HepG2 (cell line): Measurements from ENCODE around the gene EMP2. TPM values are rescaled to one million over a fixed set of nuclear protein-coding genes. Genes with fewer than 3 reads are reported as not detected.

ENCODE experiments used
- ATAC-seq: fragments of 200-7000 bp; cut with Tn5 transposase; 3 replicates; pipeline ENCODE4 v1.9.1; 2020; ENCODE audit warnings: mild to moderate bottlenecking, moderate library complexity
- BruUV-seq: library from RNA; stranded (reverse); fragments of 400-500 nt; replicated peaks from 2 replicates; lab custom pipeline; 2021; lab: Mats Ljungman, UMichigan
- CTCF ChIA-PET: fragments of 300-600 bp; formaldehyde crosslinking; extraction: SDS; loops from one replicate; lab custom pipeline; 2021; ENCODE audit warnings: low total read pairs, inconsistent platforms, low intra/inter-chr PET ratio; lab: Yijun Ruan, JAX
- POLR2A ChIA-PET: fragments of 350-600 bp; sonication (Branson Sonifier 250); formaldehyde crosslinking; loops from one replicate; lab custom pipeline; 2020; ENCODE audit warnings: antibody characterized with exemption, inconsistent platforms; lab: Yijun Ruan, JAX
- DNase-seq: peaks from one replicate; pipeline ENCODE4 v3.0.0-alpha.2; 2015; ENCODE audit warnings: low spot score
- FAIRE-seq: peaks from 3 replicates; lab custom pipeline; 2011; peaks lifted over from hg19 to GRCh38; lab: Jason Lieb, UNC
- H2AFZ ChIP-seq: one replicate; pipeline ENCODE4 v1.6.1; 2011; ENCODE audit warnings: low read length, inconsistent platforms
- H3K27ac ChIP-seq: fragments of 300-600 bp; 3 replicates; pipeline ENCODE4 v1.8.0; 2011; ENCODE audit warnings: mixed run types, mild to moderate bottlenecking, mixed read lengths, low read length, inconsistent platforms; ENCODE audit not compliant: insufficient read depth; ENCODE audit errors: extremely low read length
- H3K27me3 ChIP-seq, 2 experiments: fragments of 200-600 bp in 1 of 2; 2 replicates in 1 of 2; 3 replicates in 1 of 2; pipeline versions ENCODE4 v1.6.0 to v1.8.0; 2011; ENCODE audit warnings: low read length in 2 of 2, mild to moderate bottlenecking in 2 of 2, moderate library complexity in 2 of 2, inconsistent platforms in 1 of 2; ENCODE audit not compliant: insufficient read depth in 2 of 2, control insufficient read depth in 1 of 2
- H3K36me3 ChIP-seq, 2 experiments: fragments of 200-600 bp in 1 of 2; replicated peaks in 1 of 2; 2 replicates in 1 of 2; 3 replicates in 1 of 2; pipeline versions ENCODE4 v1.5.1 to v1.8.0; 2011; ENCODE audit warnings: low read length in 2 of 2, inconsistent platforms in 1 of 2; ENCODE audit not compliant: insufficient read depth in 2 of 2, control insufficient read depth in 1 of 2
- H3K4me1 ChIP-seq: 2 replicates; pipeline ENCODE4 v1.5.1; 2012; ENCODE audit warnings: low read length, inconsistent platforms; ENCODE audit not compliant: insufficient read depth
- H3K4me2 ChIP-seq: 2 replicates; pipeline ENCODE4 v1.6.0; 2011; ENCODE audit warnings: low read depth, low read length, inconsistent platforms
- H3K4me3 ChIP-seq, 3 experiments: fragments of 200-600 bp in 1 of 3; sonication (generic), shearing (Covaris generic) in 1 of 3; replicated peaks in 1 of 3; 2 replicates each; pipeline ENCODE4 v1.5.1; 2011 to 2016; ENCODE audit warnings: low read length in 3 of 3, inconsistent platforms in 2 of 3, low read depth in 2 of 3, mild to moderate bottlenecking in 2 of 3, control low read depth in 1 of 3, mixed read lengths in 1 of 3; ENCODE audit not compliant: insufficient read depth in 1 of 3
- H3K79me2 ChIP-seq: one replicate; pipeline ENCODE4 v1.6.1; 2011; ENCODE audit warnings: low read length, inconsistent platforms; ENCODE audit not compliant: insufficient read depth
- H3K9ac ChIP-seq: 2 replicates; pipeline ENCODE4 v1.6.0; 2011; ENCODE audit warnings: mild to moderate bottlenecking, low read depth, low read length, inconsistent platforms; ENCODE audit not compliant: insufficient read depth
- H3K9me3 ChIP-seq: 2 replicates; pipeline ENCODE4 v1.5.1; 2012; ENCODE audit warnings: mild to moderate bottlenecking, low read length
- H4K20me1 ChIP-seq: 2 replicates; pipeline ENCODE4 v1.6.0; 2011; ENCODE audit warnings: inconsistent platforms, mild to moderate bottlenecking, low read length, moderate library complexity; ENCODE audit not compliant: insufficient read depth
- CENPX ChIP-seq: sonication (generic); formaldehyde crosslinking; IDR thresholded peaks from 2 replicates; pipeline ENCODE4 v1.9.0; 2021; ENCODE audit warnings: mild to moderate bottlenecking, missing genetic modification reagents, moderate library complexity
- JDP2 ChIP-seq: sonication (generic); formaldehyde crosslinking; IDR thresholded peaks from 2 replicates; pipeline ENCODE4 v1.8.1; 2022; ENCODE audit warnings: missing genetic modification reagents, borderline replicate concordance
- KLF9 ChIP-seq: IDR thresholded peaks from 2 replicates; pipeline ENCODE4 v1.6.1; 2016; ENCODE audit warnings: low read depth
- RFXANK ChIP-seq: IDR thresholded peaks from 2 replicates; pipeline ENCODE4 v1.6.1; 2016
- ZBTB38 ChIP-seq: sonication (generic); formaldehyde crosslinking; IDR thresholded peaks from 2 replicates; pipeline ENCODE4 v1.5.1; 2020; ENCODE audit warnings: mild to moderate bottlenecking, missing genetic modification reagents
- ZMYM3 ChIP-seq: sonication (generic); formaldehyde crosslinking; IDR thresholded peaks from 2 replicates; pipeline ENCODE4 v1.5.1; 2020; ENCODE audit warnings: mild to moderate bottlenecking, missing genetic modification reagents
- ZNF225 ChIP-seq: sonication (generic); formaldehyde crosslinking; IDR thresholded peaks from 2 replicates; pipeline ENCODE4 v1.4.0; 2020; ENCODE audit warnings: mild to moderate bottlenecking, missing genetic modification reagents
- ZNF768 ChIP-seq: sonication (generic); formaldehyde crosslinking; IDR thresholded peaks from 2 replicates; pipeline ENCODE4 v1.4.0; 2020; ENCODE audit warnings: missing genetic modification reagents
- WGBS: methylation state at CpG from one replicate; pipeline ENCODE4 v1.1.6; 2017; ENCODE audit warnings: low lambda C conversion rate; 5-methylcytosine and 5-hydroxymethylcytosine counted together
- in situ Hi-C: cut with HindIII; loops from 2 replicates; pipeline ENCODE4 v1.10.0; 2017; ENCODE audit warnings: low pct_unique_long_range_greater_than_20kb; ENCODE audit not compliant: extremely low pct_ligation_motif_present
- intact Hi-C: fragments of 100-400 bp; cut with micrococcal nuclease; formaldehyde crosslinking; loops from one replicate; pipeline ENCODE4 v1.10.0; 2022; ENCODE audit not compliant: unreplicated experiment
- polyA plus RNA-seq, 8 experiments: library from polyadenylated mRNA; depleted of rRNA in 3 of 8; stranded (reverse) in 7 of 8; unstranded in 1 of 8; fragments of >200 nt; fragmentation: Illumina TruSeq in 4 of 8; extraction: Trizol in 4 of 8; gene quantifications; 2 replicates each; pipeline versions ENCODE4 v1.2.1 to v1.2.3, GENCODE V29; 2011 to 2016; ENCODE audit warnings: low read depth in 4 of 8, missing spikeins in 1 of 8, mixed read lengths in 1 of 8; ENCODE audit not compliant: insufficient read depth in 1 of 8
- total RNA-seq, 5 experiments: library from RNA; depleted of rRNA; stranded (reverse); fragments of >200 nt; fragmentation: Illumina TruSeq; extraction: Trizol; gene quantifications; 2 replicates each; pipeline ENCODE4 v1.2.3, GENCODE V29; 2016; ENCODE audit warnings: low read depth in 1 of 5
- TF ChIP-seq, protein P1 (sequence below): IDR thresholded peaks from 2 replicates; pipeline ENCODE4 v1.6.1; 2016; ENCODE audit warnings: low read depth, missing genetic modification reagents, missing compliant biosample characterization

Gene EMP2
- total and polyA plus RNA-seq, 2 of the 13 experiments (the other 11 are each of a cell fraction or from before 2014, with no cell fraction given): 24.6 to 91.2 TPM

DNA sequence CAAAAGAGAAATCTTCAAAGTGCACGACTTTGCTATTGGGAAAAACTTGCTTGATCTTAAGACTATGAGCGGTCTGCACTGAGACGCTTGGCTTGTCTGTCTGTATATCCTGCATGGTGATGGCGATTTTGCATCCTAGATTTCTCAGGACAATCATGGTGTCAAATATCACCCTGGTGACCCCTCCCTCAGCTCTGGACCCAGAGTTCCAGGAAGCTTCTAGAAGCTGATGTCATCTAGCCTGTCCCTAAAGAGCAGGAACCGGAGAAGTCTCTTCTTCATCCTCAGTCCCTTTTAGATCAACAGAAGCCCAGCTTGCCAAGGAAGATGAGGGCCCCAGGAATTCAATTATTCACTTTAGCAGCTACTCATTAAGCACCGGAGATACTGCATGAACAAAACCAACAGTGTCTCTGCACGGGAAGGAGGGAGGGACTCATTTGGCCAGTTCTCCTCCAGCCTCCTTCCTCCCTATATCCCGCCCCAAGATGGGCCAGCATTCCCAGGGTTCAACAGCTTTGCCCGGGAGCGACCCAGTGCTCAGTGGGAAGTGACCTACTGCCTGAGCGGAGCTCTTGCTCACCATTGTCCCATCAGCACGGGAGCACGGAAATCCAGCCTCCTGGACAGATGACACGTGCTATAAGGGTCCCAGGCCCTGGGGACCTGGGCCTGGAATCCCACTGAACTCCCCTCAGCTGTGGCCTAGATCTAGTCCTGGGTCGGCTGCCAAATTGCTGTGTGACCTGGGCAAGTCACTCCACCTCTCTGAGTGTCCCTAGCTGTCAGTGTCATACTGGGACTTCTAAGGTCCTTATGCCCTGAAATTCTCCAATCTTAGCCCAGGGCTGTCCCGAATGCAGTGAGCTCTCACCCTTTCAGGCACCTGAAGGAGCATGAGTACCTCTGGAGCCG is 3.8 kb downstream of the EMP2 start:
- in situ Hi-C loops (no loop called here), intact Hi-C loops (loop anchor here (2.0 kb wide), 1 partner anchor 78 kb away; no protein-coding TSS in a partner anchor)
- Histone ChIP-seq H3K36me3 (peaks cover 0 to 2% of the 10 kb centered on the region in 2 experiments; a peak in 3 of 5 replicates), H3K27ac (no peak overlapping the region), H3K4me1 (peaks cover 46% of the 10 kb centered on the region), H4K20me1 (peaks cover 47% of the 10 kb centered on the region; the same call in 1 of the 2 replicates), H3K4me3 (no peak overlapping the region), H3K9ac (no peak overlapping the region), H3K27me3 (peaks cover 0 to 1% of the 10 kb centered on the region in 2 experiments; a peak in 1 of 5 replicates), H2AFZ (no peak overlapping the region), H3K4me2 (peak overlapping the region; percentile 36; the same call in 1 of the 2 replicates), H3K9me3 (no peaks in the 10 kb centered on the region), H3K79me2 (peaks cover 60% of the 10 kb centered on the region)
- 94% methylated on average over 17 of the region's 17 CpGs for WGBS
- FAIRE-seq (no peak), ATAC-seq (no peak), DNase-seq (no peak)
- TF ChIP-seq ZBTB38 (CRISPR knock-in tag) (peak; percentile 13; the same call in 1 of the 2 replicates), ZMYM3 (CRISPR knock-in tag) (peak; percentile 74; the same call in 1 of the 2 replicates), JDP2 (no peak), ZNF768 (CRISPR knock-in tag) (peak; percentile 97)
- no TSS peak for BruUV-seq
- ChIA-PET CTCF (no interaction called here), POLR2A (no interaction called here)

DNA sequence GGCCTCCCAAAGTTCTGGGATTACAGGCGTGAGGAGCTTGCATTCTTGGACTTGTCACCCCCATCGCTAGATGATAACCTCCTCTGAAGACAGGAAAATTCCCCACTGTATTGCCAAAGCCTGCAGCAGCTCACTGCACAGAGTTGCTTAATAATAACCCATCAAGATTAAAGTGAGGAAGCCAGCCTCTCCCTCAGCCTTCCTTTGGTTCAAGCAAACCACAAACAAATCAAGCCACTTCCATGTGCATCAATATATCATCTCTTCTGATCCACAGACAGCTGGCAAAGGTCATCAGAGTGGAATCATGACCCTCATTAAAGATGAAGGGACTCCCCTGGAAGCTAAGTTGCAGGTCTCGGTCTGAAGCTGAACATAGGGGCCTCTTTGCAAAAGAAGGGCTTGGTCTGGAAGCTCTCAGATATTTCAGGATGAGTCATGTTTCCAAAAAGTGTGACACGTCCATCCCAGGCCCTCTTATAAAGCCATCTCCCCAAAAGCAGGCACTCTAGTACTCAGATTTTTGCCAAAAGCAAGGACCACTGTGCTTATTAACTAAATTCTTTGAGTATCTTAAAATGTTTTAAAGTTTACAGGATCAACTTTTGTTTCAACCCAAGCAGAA is 4.8 kb downstream of the EMP2 start:
- intact Hi-C loops: loop anchor here (2.0 kb wide), 1 partner anchor 79 kb away; no protein-coding TSS in a partner anchor
- 95% methylated on average over 4 of the region's 4 CpGs for WGBS
- no peak for TF ChIP-seq KLF9
- no peak for TF ChIP-seq CENPX (CRISPR knock-in tag)
- TF ChIP-seq, protein P1, sequence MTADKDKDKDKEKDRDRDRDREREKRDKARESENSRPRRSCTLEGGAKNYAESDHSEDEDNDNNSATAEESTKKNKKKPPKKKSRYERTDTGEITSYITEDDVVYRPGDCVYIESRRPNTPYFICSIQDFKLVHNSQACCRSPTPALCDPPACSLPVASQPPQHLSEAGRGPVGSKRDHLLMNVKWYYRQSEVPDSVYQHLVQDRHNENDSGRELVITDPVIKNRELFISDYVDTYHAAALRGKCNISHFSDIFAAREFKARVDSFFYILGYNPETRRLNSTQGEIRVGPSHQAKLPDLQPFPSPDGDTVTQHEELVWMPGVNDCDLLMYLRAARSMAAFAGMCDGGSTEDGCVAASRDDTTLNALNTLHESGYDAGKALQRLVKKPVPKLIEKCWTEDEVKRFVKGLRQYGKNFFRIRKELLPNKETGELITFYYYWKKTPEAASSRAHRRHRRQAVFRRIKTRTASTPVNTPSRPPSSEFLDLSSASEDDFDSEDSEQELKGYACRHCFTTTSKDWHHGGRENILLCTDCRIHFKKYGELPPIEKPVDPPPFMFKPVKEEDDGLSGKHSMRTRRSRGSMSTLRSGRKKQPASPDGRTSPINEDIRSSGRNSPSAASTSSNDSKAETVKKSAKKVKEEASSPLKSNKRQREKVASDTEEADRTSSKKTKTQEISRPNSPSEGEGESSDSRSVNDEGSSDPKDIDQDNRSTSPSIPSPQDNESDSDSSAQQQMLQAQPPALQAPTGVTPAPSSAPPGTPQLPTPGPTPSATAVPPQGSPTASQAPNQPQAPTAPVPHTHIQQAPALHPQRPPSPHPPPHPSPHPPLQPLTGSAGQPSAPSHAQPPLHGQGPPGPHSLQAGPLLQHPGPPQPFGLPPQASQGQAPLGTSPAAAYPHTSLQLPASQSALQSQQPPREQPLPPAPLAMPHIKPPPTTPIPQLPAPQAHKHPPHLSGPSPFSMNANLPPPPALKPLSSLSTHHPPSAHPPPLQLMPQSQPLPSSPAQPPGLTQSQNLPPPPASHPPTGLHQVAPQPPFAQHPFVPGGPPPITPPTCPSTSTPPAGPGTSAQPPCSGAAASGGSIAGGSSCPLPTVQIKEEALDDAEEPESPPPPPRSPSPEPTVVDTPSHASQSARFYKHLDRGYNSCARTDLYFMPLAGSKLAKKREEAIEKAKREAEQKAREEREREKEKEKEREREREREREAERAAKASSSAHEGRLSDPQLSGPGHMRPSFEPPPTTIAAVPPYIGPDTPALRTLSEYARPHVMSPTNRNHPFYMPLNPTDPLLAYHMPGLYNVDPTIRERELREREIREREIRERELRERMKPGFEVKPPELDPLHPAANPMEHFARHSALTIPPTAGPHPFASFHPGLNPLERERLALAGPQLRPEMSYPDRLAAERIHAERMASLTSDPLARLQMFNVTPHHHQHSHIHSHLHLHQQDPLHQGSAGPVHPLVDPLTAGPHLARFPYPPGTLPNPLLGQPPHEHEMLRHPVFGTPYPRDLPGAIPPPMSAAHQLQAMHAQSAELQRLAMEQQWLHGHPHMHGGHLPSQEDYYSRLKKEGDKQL (CRISPR knock-in tag): no peak
- TF ChIP-seq RFXANK (CRISPR knock-in tag): no peak
- no peak for TF ChIP-seq ZNF225

More for the DNA sequence above, 4.8 kb downstream of the EMP2 start:
- Histone ChIP-seq H3K36me3 (peaks cover 0 to 4% of the 10 kb centered on the region in 2 experiments; a peak in 3 of 5 replicates), H3K27me3 (no peaks in the 10 kb centered on the region; a peak in 1 of 5 replicates), H3K79me2 (peaks cover 60% of the 10 kb centered on the region), H3K9me3 (no peaks in the 10 kb centered on the region), H3K4me3 (no peak overlapping the region), H2AFZ (no peak overlapping the region), H3K27ac (no peak overlapping the region), H4K20me1 (peaks cover 48% of the 10 kb centered on the region; the same call in 1 of the 2 replicates), H3K4me1 (peaks cover 36% of the 10 kb centered on the region), H3K4me2 (no peak overlapping the region), H3K9ac (no peak overlapping the region)
- DNase-seq (no peak), ATAC-seq (no peak), FAIRE-seq (no peak)
- ChIA-PET CTCF (no interaction called here), POLR2A (no interaction called here)
- in situ Hi-C loops: no loop called here
- BruUV-seq: no TSS peak
